ENCODE results near the gene LYRM9.

DNA sequence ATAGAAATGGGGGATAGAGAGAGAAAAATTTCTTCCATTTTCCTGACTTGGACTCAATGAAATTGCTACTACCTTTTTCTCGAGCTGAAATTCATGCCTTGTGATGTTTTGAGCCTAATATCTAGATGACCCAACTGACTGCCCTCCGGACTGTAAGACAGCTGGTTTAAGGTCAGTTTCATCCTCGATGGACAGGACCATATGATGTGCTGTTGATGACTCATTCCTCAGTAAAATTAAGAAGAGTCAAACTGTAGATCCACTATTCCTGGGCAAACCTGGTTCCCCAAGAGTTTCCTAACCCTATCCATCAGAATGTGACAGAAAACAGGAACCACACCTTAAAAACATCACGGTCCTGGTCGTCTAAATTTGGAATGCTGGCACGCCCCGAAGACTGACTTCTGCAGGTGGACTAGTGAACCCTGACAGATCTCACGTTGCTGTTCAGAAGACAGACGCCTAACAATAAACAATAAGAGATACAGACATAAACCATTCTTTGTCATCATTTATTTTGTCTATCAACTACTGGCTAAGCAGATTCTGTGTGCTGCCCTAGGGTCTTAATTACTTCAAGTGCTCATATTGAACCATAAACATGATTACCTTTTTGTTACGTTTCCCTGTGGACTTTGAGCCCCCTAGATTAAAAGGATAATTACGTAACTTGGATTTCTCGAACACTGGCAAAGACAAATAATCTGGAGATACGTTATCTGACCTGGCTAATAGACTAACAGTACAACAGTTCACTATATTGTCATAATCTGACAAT, 47.7 kb downstream of the LYRM9 start:
- TF ChIP-seq, protein P1, sequence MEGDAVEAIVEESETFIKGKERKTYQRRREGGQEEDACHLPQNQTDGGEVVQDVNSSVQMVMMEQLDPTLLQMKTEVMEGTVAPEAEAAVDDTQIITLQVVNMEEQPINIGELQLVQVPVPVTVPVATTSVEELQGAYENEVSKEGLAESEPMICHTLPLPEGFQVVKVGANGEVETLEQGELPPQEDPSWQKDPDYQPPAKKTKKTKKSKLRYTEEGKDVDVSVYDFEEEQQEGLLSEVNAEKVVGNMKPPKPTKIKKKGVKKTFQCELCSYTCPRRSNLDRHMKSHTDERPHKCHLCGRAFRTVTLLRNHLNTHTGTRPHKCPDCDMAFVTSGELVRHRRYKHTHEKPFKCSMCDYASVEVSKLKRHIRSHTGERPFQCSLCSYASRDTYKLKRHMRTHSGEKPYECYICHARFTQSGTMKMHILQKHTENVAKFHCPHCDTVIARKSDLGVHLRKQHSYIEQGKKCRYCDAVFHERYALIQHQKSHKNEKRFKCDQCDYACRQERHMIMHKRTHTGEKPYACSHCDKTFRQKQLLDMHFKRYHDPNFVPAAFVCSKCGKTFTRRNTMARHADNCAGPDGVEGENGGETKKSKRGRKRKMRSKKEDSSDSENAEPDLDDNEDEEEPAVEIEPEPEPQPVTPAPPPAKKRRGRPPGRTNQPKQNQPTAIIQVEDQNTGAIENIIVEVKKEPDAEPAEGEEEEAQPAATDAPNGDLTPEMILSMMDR (IDR thresholded peaks at IDR 0.05) = no peak
- TF ChIP-seq EP300 (IDR thresholded peaks at IDR 0.05) (no peak), POLR2A (IDR thresholded peaks at IDR 0.05) (no peak), POLR2AphosphoS5 (IDR thresholded peaks at IDR 0.05) (no peak)
